CD14-positive monocyte (primary cell): ENCODE data around the gene CCDC87. TPM values are rescaled to one million over a fixed set of nuclear protein-coding genes. Genes with fewer than 3 reads are reported as not detected.
A peak's percentile ranks its signal among the peaks of the same experiment; 100 is the strongest.

Source experiments
- DNase-seq, 3 donors: peaks; one replicate each; pipeline ENCODE4 v3.0.0-alpha.2; 2011 to 2022
- H2AFZ ChIP-seq: 2 replicates; pipeline ENCODE4 v1.6.0; 2012; ENCODE audit warnings: mild to moderate bottlenecking, low read depth, low read length, inconsistent platforms; ENCODE audit not compliant: insufficient read depth, poor library complexity, severe bottlenecking
- H3K27ac ChIP-seq, 2 donors: 1 replicate in 1 of 2; 2 replicates in 1 of 2; pipeline ENCODE4 v1.5.1; 2012 to 2013; ENCODE audit warnings: low read length in 2 of 2, control low read depth in 1 of 2, inconsistent platforms in 1 of 2, low read depth in 1 of 2, mild to moderate bottlenecking in 1 of 2
- H3K27me3 ChIP-seq, 2 donors: one replicate each; pipeline versions ENCODE4 v1.6.0 to v1.6.1; 2011 to 2013; ENCODE audit warnings: low read length in 2 of 2; ENCODE audit not compliant: control insufficient read depth in 2 of 2, insufficient read depth in 2 of 2
- H3K36me3 ChIP-seq, 2 donors: replicated peaks in 1 of 2; 1 replicate in 1 of 2; 2 replicates in 1 of 2; pipeline versions ENCODE4 v1.5.1 to v1.6.1; 2012 to 2013; ENCODE audit warnings: low read length in 2 of 2, control low read depth in 1 of 2, inconsistent platforms in 1 of 2, mild to moderate bottlenecking in 1 of 2; ENCODE audit not compliant: insufficient read depth in 2 of 2, control insufficient read depth in 1 of 2
- H3K4me1 ChIP-seq, 2 donors: 1 replicate in 1 of 2; 2 replicates in 1 of 2; pipeline versions ENCODE4 v1.5.1 to v1.6.1; 2012 to 2013; ENCODE audit warnings: low read length in 2 of 2, control low read depth in 1 of 2, inconsistent platforms in 1 of 2, mild to moderate bottlenecking in 1 of 2, moderate library complexity in 1 of 2; ENCODE audit not compliant: insufficient read depth in 2 of 2, control insufficient read depth in 1 of 2
- H3K4me2 ChIP-seq: replicated peaks from 2 replicates; pipeline ENCODE3; 2012; ENCODE audit warnings: low read length, moderate library complexity, mild to moderate bottlenecking; ENCODE audit not compliant: poor library complexity, severe bottlenecking; ENCODE audit errors: extremely low read depth
- H3K4me3 ChIP-seq, 3 experiments: fragments of 200-600 bp in 1 of 3; sonication (generic) in 1 of 3; replicated peaks in 1 of 3; 1 replicate in 2 of 3; 2 replicates in 1 of 3; pipeline ENCODE4 v1.5.1; 2011 to 2013; ENCODE audit warnings: low read length in 3 of 3, mild to moderate bottlenecking in 3 of 3, control low read depth in 2 of 3, low read depth in 2 of 3, inconsistent platforms in 1 of 3, moderate library complexity in 1 of 3
- H3K79me2 ChIP-seq: 2 replicates; pipeline ENCODE4 v1.6.0; 2012; ENCODE audit warnings: mild to moderate bottlenecking, control low read depth, inconsistent platforms, low read length, moderate library complexity; ENCODE audit not compliant: insufficient read depth
- H3K9ac ChIP-seq: 2 replicates; pipeline ENCODE4 v1.6.0; 2017; ENCODE audit warnings: low read length, mild to moderate bottlenecking; ENCODE audit not compliant: insufficient read depth, poor library complexity, severe bottlenecking
- H3K9me3 ChIP-seq, 2 donors: replicated peaks in 1 of 2; 1 replicate in 1 of 2; 2 replicates in 1 of 2; pipeline versions ENCODE4 v1.5.1 to v1.6.1; 2012 to 2013; ENCODE audit warnings: low read length in 2 of 2, control low read depth in 1 of 2; ENCODE audit not compliant: control insufficient read depth in 1 of 2, insufficient read depth in 1 of 2
- H4K20me1 ChIP-seq: 2 replicates; pipeline ENCODE4 v1.6.0; 2012; ENCODE audit warnings: mild to moderate bottlenecking, low read length, control low read depth, moderate library complexity; ENCODE audit not compliant: insufficient read depth
- H3K27ac Mint-ChIP-seq, 7 donors: one replicate each; pipeline ENCODE4 v1.8.0; 2020; ENCODE audit warnings: mild to moderate bottlenecking in 7 of 7, mixed read lengths in 7 of 7, moderate library complexity in 6 of 7, inconsistent platforms in 2 of 7
- H3K27me3 Mint-ChIP-seq, 3 donors: one replicate each; pipeline ENCODE4 v1.8.0; 2021 to 2022; ENCODE audit warnings: low read depth in 3 of 3, mild to moderate bottlenecking in 3 of 3, mixed read lengths in 3 of 3, moderate library complexity in 3 of 3, inconsistent platforms in 1 of 3
- H3K36me3 Mint-ChIP-seq, 2 donors: one replicate each; pipeline ENCODE4 v1.8.0; 2020; ENCODE audit warnings: mixed read lengths in 2 of 2, inconsistent platforms in 1 of 2, mild to moderate bottlenecking in 1 of 2
- H3K4me1 Mint-ChIP-seq: one replicate; pipeline ENCODE4 v1.8.0; 2020; ENCODE audit warnings: mild to moderate bottlenecking, mixed read lengths
- H3K4me3 Mint-ChIP-seq, 2 donors: one replicate each; pipeline ENCODE4 v1.8.0; 2020; ENCODE audit warnings: mild to moderate bottlenecking in 2 of 2, mixed read lengths in 2 of 2, moderate library complexity in 1 of 2
- H3K9me3 Mint-ChIP-seq, 7 donors: one replicate each; pipeline ENCODE4 v1.8.0; 2020 to 2022; ENCODE audit warnings: mixed read lengths in 7 of 7, mild to moderate bottlenecking in 6 of 7, moderate library complexity in 6 of 7, inconsistent platforms in 2 of 7
- CTCF ChIP-seq: fragments of 200-600 bp; IDR thresholded peaks from one replicate; pipeline ENCODE4 v1.8.0; 2022; ENCODE audit warnings: antibody characterized with exemption, mild to moderate bottlenecking
- WGBS: methylation state at CpG from one replicate; pipeline ENCODE4 v1.1.5; 2013; ENCODE audit warnings: missing lambda C conversion rate; ENCODE audit not compliant: insufficient coverage; 5-methylcytosine and 5-hydroxymethylcytosine counted together
- intact Hi-C, 2 donors: fragments of 100-400 bp; cut with micrococcal nuclease; formaldehyde crosslinking; loops; one replicate each; pipeline versions ENCODE4 v1.15.0 to v1.15.1; 2023
- polyA plus RNA-seq, 3 donors: library from polyadenylated mRNA; depleted of rRNA in 1 of 3; unstranded in 2 of 3; stranded (reverse) in 1 of 3; fragments of 300-500 nt in 2 of 3; fragments of >200 nt in 1 of 3; fragmentation: Illumina TruSeq in 2 of 3; gene quantifications; 1 replicate in 2 of 3; 2 replicates in 1 of 3; pipeline ENCODE4 v1.2.3, GENCODE V29; 2012 to 2021

The CCDC87 gene
- polyA plus RNA-seq, 3 donors, result not detected

- 4% methylated on average over 75 of the region's 77 CpGs for WGBS
- peak within 1 kb of the TSS; percentile 64 to 87 for H3K4me3 Mint-ChIP-seq
These were observed 24.5 kb downstream of the CCDC87 start, which contains the start of gene CTSF for GRCh38 chr11:66568124-66568916. CTSF (minus strand) TSS chr11:66568606; CDS start chr11:66568486, 120 bp downstream.

GRCh38 chr11:66567787-66568123 is 25.1 kb downstream of the CCDC87 start:
- Histone ChIP-seq H3K4me1 (peaks cover 4 to 12% of the 10 kb centered on the region in 2 donors), H3K9ac (peak overlapping the region; percentile 53), H4K20me1 (no peaks in the 10 kb centered on the region), H3K36me3 (no peaks in the 10 kb centered on the region), H3K27ac (no peak overlapping the region), H2AFZ (peak overlapping the region; percentile 89), H3K9me3 (no peaks in the 10 kb centered on the region), H3K4me2 (peak overlapping the region; percentile 86), H3K4me3 (peak overlapping the region in 1 of 3 experiments; percentile 73), H3K79me2 (no peaks in the 10 kb centered on the region), H3K27me3 (peaks cover 0 to 17% of the 10 kb centered on the region in 2 donors)
- no peak for DNase-seq
- Mint-ChIP-seq H3K36me3 (no peaks in the 10 kb centered on the region), H3K4me1 (peaks cover 7% of the 10 kb centered on the region), H3K4me3 (peak overlapping the region; percentile 64 to 82), H3K27ac (no peak overlapping the region), H3K9me3 (peaks cover 0 to 5% (median 1%) of the 10 kb centered on the region in 7 donors), H3K27me3 (peaks cover 22 to 25% (median 22%) of the 10 kb centered on the region in 3 donors)
- no peak for TF ChIP-seq CTCF
- WGBS, result 91% methylated on average over 6 of the region's 15 CpGs
- intact Hi-C loops, result no loop called here

More at GRCh38 chr11:66568124-66568916, 24.5 kb downstream of the CCDC87 start, which contains the start of gene CTSF:
- H3K36me3 Mint-ChIP-seq, result no peaks in the 10 kb centered on the region
- H3K79me2 ChIP-seq, result no peaks in the 10 kb centered on the region
- peak; percentile 56 to 66 (median 64) for DNase-seq
- H3K36me3 ChIP-seq, result no peaks in the 10 kb centered on the region
- peak within 1 kb of the TSS in 2 of 3 experiments; percentile 21 to 73 for H3K4me3 ChIP-seq
- H3K27me3 Mint-ChIP-seq, result peaks cover 22 to 25% (median 23%) of the 10 kb centered on the region in 3 donors
- H4K20me1 ChIP-seq, result no peaks in the 10 kb centered on the region
- peak within 1 kb of the TSS; percentile 89 for H2AFZ ChIP-seq
- peak within 1 kb of the TSS; percentile 86 for H3K4me2 ChIP-seq
- H3K27ac Mint-ChIP-seq, result no peak within 1 kb of the TSS
- no peak within 1 kb of the TSS for H3K27ac ChIP-seq
- no peaks in the 10 kb centered on the region for H3K9me3 ChIP-seq
- H3K4me1 ChIP-seq, result peaks cover 4 to 12% of the 10 kb centered on the region in 2 donors
- peaks cover 7% of the 10 kb centered on the region for H3K4me1 Mint-ChIP-seq
- no peak for TF ChIP-seq CTCF
- peaks cover 0 to 17% of the 10 kb centered on the region in 2 donors for H3K27me3 ChIP-seq
- intact Hi-C loops, result no loop called here
- H3K9ac ChIP-seq, result peak within 1 kb of the TSS; percentile 53
- H3K9me3 Mint-ChIP-seq, result peaks cover 0 to 5% (median 1%) of the 10 kb centered on the region in 7 donors
